ENCODE measurements around the gene GTPBP3.

DNA sequence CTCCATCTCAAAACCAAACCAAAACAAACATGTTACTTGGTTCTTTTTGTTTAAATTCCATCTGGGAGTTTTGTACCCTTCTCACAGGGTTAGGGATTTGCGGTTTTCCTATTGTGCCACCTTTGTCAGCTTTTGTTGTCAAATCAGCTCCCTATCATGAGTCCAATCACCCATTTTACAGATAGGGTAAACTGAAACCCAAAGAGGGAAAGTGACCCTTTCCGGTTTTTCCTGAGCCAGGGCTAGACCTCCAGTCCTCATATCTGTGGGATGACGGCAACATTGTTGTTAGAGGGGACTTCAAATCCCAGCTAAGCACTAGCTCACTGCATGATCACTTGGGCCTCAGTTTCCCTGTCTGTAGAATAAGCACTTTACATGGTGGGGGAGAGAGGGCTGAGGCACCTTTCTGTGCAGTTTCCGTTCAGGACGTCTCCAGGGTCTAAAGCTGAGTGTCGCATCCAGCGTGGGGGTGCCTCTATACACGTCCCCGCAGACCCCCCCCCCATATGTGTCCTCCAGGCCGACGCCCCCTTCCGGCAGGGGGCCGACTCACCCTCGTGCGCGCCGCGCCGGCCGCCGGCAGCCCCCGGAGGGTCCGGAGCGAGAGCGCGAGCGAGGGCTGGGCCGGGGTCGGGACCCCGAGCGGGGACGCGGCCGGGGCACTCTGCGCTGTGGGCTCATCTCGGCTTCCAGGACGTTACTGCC lies 52.8 kb downstream of the GTPBP3 start:
- TF ChIP-seq POLR2AphosphoS5 (IDR thresholded peaks at IDR 0.05; ENCODE audit: borderline replicate concordance, low read depth, low read length) (no peak), EZH2 (IDR thresholded peaks at IDR 0.05) (no peak)
